Peyer's patch (tissue), 4 donors: ENCODE measurements around the gene CIPC. TPM values are rescaled to one million over a fixed set of nuclear protein-coding genes. Genes with fewer than 3 reads are reported as not detected.

Experiments
- DNase-seq, 3 donors: peaks; one replicate each; pipeline ENCODE4 v3.0.0-alpha.2; 2017 to 2019
- H3K27ac ChIP-seq, 4 donors: fragments of 200-600 bp; sonication (generic); one replicate each; pipeline ENCODE4 v1.5.1; 2016 to 2019
- H3K27me3 ChIP-seq, 2 donors: fragments of 200-600 bp; sonication (generic); one replicate each; pipeline ENCODE4 v1.5.1; 2019
- H3K36me3 ChIP-seq, 3 donors: fragments of 200-600 bp; sonication (generic); one replicate each; pipeline ENCODE4 v1.5.1; 2016 to 2019
- H3K4me1 ChIP-seq, 4 donors: fragments of 200-600 bp; sonication (generic); one replicate each; pipeline ENCODE4 v1.5.1; 2016 to 2019
- H3K4me3 ChIP-seq, 4 donors: fragments of 200-600 bp; sonication (generic); 1 replicate in 3 of 4; 2 replicates in 1 of 4; pipeline ENCODE4 v1.5.1; 2016 to 2019; ENCODE audit warnings: mild to moderate bottlenecking in 1 of 4
- H3K9me3 ChIP-seq, 4 donors: fragments of 200-600 bp; sonication (generic); one replicate each; pipeline ENCODE4 v1.5.1; 2016 to 2019; ENCODE audit warnings: mild to moderate bottlenecking in 1 of 4
- POLR2A ChIP-seq, 2 donors: fragments of 450-650 bp; IDR thresholded peaks; one replicate each; pipeline ENCODE4 v1.5.1; 2017; ENCODE audit warnings: antibody characterized with exemption in 2 of 2, mild to moderate bottlenecking in 2 of 2, moderate library complexity in 2 of 2
- total RNA-seq, 4 donors: library from RNA; depleted of rRNA; stranded (reverse); fragments of >200 nt; gene quantifications; one replicate each; pipeline ENCODE4 v1.1.0, GENCODE V29; 2016
- TF ChIP-seq, protein P1 (sequence below), 6 experiments: fragments of 450-650 bp in 4 of 6; fragments of 200-600 bp in 2 of 6; sonication (generic) in 1 of 6; IDR thresholded peaks; one replicate each; pipeline ENCODE4 v1.5.1; 2017 to 2019; ENCODE audit warnings: antibody characterized with exemption in 6 of 6, mild to moderate bottlenecking in 3 of 6, moderate library complexity in 1 of 6

The CIPC gene
- total RNA-seq, 4 donors from 2014 or later, result 22.3 to 66.7 (median 52.1) TPM

DNA sequence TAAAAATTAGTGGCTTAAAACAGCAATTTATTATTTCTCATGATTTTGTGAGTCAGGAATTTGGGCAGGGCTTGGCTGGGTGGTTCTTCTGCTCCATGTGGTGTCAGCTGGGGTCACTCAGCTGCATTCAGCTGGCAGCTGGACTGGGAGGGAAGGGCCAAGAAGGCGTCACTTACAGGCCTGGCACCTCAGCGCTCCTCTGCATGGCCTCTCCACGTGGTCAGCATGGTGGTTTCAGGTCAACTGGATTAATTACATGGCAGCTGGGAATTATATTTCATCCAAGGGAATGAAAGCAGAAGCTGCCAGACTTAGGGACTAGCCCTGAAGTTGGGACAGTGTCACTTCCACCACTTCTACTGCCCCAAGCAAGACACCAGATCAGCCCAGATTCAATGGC, 42.1 kb upstream of the CIPC start:
- H3K4me3 ChIP-seq, result no peak overlapping the region
- no peak overlapping the region for H3K27ac ChIP-seq
- peaks cover 0 to 21% (median 3%) of the 10 kb centered on the region in 4 donors for H3K4me1 ChIP-seq
- no peaks in the 10 kb centered on the region for H3K36me3 ChIP-seq
- TF ChIP-seq, protein P1, sequence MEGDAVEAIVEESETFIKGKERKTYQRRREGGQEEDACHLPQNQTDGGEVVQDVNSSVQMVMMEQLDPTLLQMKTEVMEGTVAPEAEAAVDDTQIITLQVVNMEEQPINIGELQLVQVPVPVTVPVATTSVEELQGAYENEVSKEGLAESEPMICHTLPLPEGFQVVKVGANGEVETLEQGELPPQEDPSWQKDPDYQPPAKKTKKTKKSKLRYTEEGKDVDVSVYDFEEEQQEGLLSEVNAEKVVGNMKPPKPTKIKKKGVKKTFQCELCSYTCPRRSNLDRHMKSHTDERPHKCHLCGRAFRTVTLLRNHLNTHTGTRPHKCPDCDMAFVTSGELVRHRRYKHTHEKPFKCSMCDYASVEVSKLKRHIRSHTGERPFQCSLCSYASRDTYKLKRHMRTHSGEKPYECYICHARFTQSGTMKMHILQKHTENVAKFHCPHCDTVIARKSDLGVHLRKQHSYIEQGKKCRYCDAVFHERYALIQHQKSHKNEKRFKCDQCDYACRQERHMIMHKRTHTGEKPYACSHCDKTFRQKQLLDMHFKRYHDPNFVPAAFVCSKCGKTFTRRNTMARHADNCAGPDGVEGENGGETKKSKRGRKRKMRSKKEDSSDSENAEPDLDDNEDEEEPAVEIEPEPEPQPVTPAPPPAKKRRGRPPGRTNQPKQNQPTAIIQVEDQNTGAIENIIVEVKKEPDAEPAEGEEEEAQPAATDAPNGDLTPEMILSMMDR (IDR thresholded peaks at IDR 0.05), result no peak
- TF ChIP-seq POLR2A (IDR thresholded peaks at IDR 0.05), result no peak
- peaks cover 0 to 5% (median 0%) of the 10 kb centered on the region in 4 donors for H3K9me3 ChIP-seq
- no peak for DNase-seq
- H3K27me3 ChIP-seq, result no peaks in the 10 kb centered on the region

DNA sequence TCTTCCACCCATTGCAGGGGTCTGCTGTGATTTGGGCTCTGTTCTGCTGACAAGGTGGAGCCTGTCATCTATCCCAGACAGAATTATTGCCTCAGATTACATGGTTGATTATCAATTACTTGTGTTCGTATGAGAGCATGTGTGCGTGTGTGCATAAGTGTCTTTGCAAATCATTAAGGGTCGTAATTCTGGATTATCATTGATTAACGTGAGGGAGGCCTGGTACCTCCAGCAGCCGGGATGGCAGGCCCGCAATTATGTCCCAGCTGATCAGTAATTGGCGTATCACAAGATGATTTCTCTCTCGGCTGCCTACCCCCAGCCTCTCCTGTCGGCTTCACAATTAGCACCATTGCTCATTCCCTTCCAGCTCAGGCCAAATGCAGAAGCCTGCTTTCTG, 39.9 kb upstream of the CIPC start:
- Histone ChIP-seq H3K36me3 (no peaks in the 10 kb centered on the region), H3K27me3 (no peaks in the 10 kb centered on the region), H3K4me3 (no peak overlapping the region), H3K4me1 (peaks cover 0 to 1% (median 0%) of the 10 kb centered on the region in 4 donors), H3K27ac (no peak overlapping the region), H3K9me3 (peaks cover 0 to 5% (median 0%) of the 10 kb centered on the region in 4 donors)
- TF ChIP-seq, protein P1 (IDR thresholded peaks at IDR 0.05), result no peak
- no peak for TF ChIP-seq POLR2A (IDR thresholded peaks at IDR 0.05)
- DNase-seq, result no peak

DNA sequence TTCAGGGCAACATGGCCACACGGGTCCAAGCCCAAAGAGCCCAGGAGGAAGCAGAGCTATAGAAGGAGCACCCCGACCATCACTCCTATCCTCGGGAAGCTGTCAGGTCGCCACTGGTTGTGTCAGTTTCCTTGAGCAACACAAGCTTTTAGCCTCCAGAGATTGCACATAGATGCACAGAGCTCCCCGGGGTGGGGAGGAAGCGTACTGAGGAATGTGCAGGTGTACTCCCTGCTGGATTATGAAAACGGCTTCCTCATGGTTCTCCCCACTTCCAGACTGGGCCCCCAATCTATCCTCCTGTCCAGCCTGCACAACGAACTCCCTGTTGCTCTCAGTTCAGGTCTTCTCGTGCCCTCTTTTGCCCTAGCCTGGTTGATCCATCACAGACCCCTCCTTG, 39.3 kb upstream of the CIPC start:
- H3K4me1 ChIP-seq, result no peaks in the 10 kb centered on the region
- DNase-seq, result no peak
- TF ChIP-seq, protein P1 (IDR thresholded peaks at IDR 0.05), result no peak
- no peak for TF ChIP-seq POLR2A (IDR thresholded peaks at IDR 0.05)
- no peak overlapping the region for H3K27ac ChIP-seq
- no peaks in the 10 kb centered on the region for H3K27me3 ChIP-seq
- no peaks in the 10 kb centered on the region for H3K36me3 ChIP-seq
- no peak overlapping the region for H3K4me3 ChIP-seq
- H3K9me3 ChIP-seq, result peaks cover 0 to 5% (median 0%) of the 10 kb centered on the region in 4 donors

DNA sequence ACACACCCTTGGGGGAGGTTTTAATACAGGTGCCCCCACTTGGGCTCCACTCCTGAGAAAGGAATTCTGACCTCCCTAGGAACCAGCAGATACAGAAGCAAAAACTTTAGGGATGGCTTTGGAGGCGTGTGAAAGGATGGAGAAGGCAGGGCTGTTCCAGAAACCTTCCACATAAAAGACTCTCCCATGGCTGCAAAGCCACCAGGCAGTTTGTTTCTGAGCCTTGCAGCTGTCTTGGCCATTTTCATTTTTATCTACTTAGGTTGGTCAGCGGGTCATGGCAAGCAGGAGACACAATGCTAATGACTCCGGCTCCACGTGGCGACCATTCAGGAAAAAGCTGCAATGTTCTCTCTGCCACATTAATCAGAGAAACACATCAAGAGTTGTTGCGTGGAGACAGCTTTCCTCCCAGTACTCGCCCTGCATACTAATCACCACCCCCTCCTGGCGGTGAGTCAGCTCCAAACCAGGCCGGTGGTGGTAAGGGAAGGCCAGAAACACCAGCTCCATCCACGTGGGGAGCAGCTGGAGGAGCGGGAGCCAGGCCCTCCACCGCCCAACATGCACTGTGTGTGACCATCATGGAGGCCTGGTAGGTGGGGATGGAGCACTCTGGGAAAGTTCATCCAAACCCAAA, 38.7 kb upstream of the CIPC start:
- Histone ChIP-seq H3K4me3 (no peak overlapping the region), H3K36me3 (no peaks in the 10 kb centered on the region), H3K4me1 (no peaks in the 10 kb centered on the region), H3K27ac (no peak overlapping the region), H3K9me3 (peaks cover 0 to 5% (median 0%) of the 10 kb centered on the region in 4 donors), H3K27me3 (no peaks in the 10 kb centered on the region)
- DNase-seq, result no peak
- no peak for TF ChIP-seq POLR2A (IDR thresholded peaks at IDR 0.05)
- TF ChIP-seq, protein P1 (IDR thresholded peaks at IDR 0.05), result peak in 3 of 6 experiments; percentile 13 to 19 (median 14)

DNA sequence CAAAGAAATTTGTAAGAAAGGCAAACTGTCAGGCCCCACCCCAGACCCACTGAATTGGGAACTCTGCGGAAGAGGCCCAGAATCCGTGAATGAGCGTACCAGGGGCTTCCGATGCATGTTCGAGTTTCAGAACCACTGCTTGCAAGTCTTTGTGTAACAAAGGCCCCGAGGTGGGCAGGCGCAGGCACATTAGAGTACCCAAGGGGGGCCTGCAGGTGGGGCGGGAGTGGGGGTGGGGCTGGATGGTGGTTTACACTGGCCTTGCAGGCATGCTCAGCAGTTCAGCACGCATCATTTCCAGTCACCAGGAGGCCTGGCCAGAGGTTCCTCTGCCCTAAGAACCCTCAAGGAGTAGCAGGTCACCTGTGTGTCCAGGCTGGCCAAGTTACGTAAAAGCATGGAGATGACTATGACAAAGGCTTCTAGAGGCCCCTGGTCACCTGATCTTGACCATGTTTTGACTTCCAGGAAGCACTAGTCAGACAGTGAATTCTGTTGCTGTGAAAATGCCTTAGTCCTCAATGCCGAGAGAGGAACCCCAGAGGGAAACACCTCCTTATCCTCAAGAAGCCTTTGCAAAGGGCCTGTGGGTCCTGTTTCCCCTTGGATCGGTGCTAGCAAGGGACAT, 36.3 kb upstream of the CIPC start:
- Histone ChIP-seq H3K36me3 (no peaks in the 10 kb centered on the region), H3K9me3 (no peaks in the 10 kb centered on the region), H3K27ac (no peak overlapping the region), H3K27me3 (no peaks in the 10 kb centered on the region), H3K4me3 (no peak overlapping the region), H3K4me1 (no peaks in the 10 kb centered on the region)
- DNase-seq, result no peak
- no peak for TF ChIP-seq POLR2A (IDR thresholded peaks at IDR 0.05)
- TF ChIP-seq, protein P1 (IDR thresholded peaks at IDR 0.05), result no peak
